ENCODE measurements around the gene PPP3CA. TPM values are rescaled to one million over a fixed set of nuclear protein-coding genes. Genes with fewer than 3 reads are reported as not detected.

Gene PPP3CA
- total RNA-seq, 6 experiments from 2014 or later = 12.1 to 14.5 (median 13.1) TPM

DNA sequence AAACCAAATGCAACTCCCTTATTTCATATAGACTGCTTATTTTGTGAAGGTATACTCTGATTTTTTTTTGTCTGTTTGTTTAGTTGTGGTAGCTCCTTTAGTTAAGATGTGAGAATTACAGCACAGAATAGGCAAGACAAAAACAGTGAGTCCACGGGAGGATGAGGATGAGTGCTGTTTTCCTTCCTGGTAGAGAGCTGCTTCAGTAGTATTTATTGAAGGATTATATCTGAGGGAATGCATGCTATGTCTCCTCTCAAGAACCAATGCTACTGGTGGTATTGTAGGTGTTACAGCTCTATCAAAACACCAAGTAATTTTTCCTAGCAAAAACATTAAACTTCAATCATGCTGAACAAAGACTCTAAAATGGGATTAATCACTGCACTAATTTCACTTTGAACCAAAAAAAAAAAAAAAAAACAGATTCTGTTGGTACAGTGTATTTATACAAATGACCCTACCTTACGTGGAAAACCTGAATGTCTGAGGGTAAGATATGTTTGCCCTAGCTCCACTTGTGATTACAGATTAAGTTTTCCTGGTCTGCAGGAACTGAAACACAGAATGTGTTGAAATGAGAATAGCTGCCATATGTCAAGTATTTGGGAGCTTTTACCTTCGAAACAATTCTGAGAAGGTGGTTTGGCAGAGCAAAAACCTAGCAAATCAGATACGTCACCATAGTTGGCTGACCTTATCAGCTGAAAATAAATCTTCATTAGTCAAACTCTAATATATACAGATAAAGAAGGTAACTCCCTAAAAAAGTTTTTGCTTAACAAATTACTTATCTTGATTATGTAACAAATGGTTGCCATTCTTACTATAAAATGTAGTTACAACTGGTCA is 40.3 kb downstream of the PPP3CA start:
- DNase-seq (no peak), ATAC-seq (no peak)
- Histone ChIP-seq H3K4me3 (no peak overlapping the region), H3K27me3 (no peaks in the 10 kb centered on the region), H3K27ac (no peak overlapping the region), H3K9me3 (no peaks in the 10 kb centered on the region), H3K36me3 (no peaks in the 10 kb centered on the region), H3K4me1 (no peaks in the 10 kb centered on the region)
- TF ChIP-seq, protein P1, sequence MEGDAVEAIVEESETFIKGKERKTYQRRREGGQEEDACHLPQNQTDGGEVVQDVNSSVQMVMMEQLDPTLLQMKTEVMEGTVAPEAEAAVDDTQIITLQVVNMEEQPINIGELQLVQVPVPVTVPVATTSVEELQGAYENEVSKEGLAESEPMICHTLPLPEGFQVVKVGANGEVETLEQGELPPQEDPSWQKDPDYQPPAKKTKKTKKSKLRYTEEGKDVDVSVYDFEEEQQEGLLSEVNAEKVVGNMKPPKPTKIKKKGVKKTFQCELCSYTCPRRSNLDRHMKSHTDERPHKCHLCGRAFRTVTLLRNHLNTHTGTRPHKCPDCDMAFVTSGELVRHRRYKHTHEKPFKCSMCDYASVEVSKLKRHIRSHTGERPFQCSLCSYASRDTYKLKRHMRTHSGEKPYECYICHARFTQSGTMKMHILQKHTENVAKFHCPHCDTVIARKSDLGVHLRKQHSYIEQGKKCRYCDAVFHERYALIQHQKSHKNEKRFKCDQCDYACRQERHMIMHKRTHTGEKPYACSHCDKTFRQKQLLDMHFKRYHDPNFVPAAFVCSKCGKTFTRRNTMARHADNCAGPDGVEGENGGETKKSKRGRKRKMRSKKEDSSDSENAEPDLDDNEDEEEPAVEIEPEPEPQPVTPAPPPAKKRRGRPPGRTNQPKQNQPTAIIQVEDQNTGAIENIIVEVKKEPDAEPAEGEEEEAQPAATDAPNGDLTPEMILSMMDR (IDR thresholded peaks at IDR 0.05) = no peak
- no peak for TF ChIP-seq POLR2A (IDR thresholded peaks at IDR 0.05)
- intact Hi-C loops (cut with DNase I) = no loop called here
- WGBS (ENCODE audit: insufficient coverage, low coverage, low lambda C conversion rate, missing lambda C conversion rate) = 75% methylated on average over 4 of the region's 4 CpGs

DNA sequence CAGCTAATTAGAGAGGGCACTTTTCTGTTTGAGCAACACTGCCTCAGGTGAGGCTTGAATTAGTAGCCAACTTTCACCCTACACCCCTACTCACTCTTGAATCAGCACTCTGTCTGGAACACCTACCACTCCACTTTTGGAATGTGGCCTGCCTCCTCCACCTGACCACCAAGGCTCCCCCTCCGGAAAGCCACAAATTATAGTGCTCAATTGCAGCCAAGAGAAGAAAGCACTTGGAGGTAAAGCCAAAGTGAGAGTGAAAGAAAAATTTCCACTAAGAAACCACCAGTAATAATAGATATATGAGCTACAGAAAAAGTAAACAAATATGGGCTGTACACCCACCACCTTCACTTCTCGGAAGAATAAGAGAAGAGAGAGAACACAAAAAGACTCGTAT is 41.1 kb downstream of the PPP3CA start:
- Histone ChIP-seq H3K27ac (no peak overlapping the region), H3K4me1 (no peaks in the 10 kb centered on the region), H3K9me3 (no peaks in the 10 kb centered on the region), H3K27me3 (no peaks in the 10 kb centered on the region), H3K4me3 (no peak overlapping the region), H3K36me3 (no peaks in the 10 kb centered on the region)
- no peak for TF ChIP-seq POLR2A (IDR thresholded peaks at IDR 0.05)
- TF ChIP-seq, protein P1 (IDR thresholded peaks at IDR 0.05) = no peak
- intact Hi-C loops (cut with DNase I) = no loop called here
- DNase-seq (no peak), ATAC-seq (no peak)
- WGBS (ENCODE audit: insufficient coverage, low coverage, low lambda C conversion rate, missing lambda C conversion rate) = 62% methylated on average over 3 of the region's 3 CpGs

DNA sequence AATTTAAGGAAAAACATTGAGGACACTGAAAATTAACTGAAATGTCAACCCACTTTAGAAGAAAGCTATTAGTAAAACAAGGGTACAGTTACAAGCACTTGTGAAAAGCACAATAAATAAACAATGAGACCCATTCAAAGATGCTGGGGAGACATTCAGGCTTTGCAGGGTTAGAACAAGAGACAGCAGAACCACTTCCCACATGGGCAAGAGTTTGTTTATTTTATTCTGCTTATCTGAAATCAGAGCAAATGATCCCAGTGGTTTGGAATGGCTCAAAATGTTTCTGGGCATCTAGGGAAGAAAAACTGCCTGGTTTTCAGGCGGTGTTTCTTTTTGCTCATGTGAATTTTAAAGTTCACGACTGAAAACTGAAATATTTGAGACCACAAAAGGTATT is 42.4 kb downstream of the PPP3CA start:
- ATAC-seq (peak in 1 of 4 donors; percentile 67), DNase-seq (no peak)
- no peak for TF ChIP-seq POLR2A (IDR thresholded peaks at IDR 0.05)
- TF ChIP-seq, protein P1 (IDR thresholded peaks at IDR 0.05) = no peak
- 75% methylated on average over 2 of the region's 2 CpGs for WGBS (ENCODE audit: insufficient coverage, low coverage, low lambda C conversion rate, missing lambda C conversion rate)
- no peaks in the 10 kb centered on the region for H3K4me1 ChIP-seq
- intact Hi-C loops (cut with DNase I) = no loop called here
- H3K4me3 ChIP-seq = no peak overlapping the region
- H3K9me3 ChIP-seq = no peaks in the 10 kb centered on the region
- H3K27me3 ChIP-seq = no peaks in the 10 kb centered on the region
- no peak overlapping the region for H3K27ac ChIP-seq
- H3K36me3 ChIP-seq = no peaks in the 10 kb centered on the region

DNA sequence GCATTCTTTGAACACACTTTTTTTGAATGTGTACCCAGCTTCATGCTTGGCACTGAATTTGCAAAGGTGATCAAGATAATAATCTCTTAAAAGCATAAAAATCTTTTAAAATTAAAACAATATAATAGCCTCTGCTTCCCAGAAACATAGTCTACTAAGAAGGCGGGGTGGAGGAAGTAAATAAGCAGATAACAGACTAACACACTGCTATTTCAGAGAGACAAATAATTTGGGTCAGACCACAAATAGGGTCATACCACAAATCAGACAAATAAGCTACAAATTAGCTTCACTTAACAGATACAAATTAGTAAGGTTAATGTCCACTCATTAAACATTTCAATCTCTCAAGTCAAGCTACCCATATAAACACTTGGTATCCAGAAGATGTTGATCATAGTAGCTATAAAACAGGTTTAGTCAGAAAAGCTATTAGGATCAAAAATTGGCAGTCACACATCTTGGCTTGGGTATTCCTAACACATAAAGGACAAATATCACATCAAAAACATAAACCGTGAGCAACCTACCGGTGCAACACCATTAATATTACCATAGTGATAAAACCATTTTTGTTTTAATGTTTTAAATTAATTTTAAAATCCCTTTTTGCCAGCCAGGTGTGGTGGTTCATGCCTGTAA is 47.3 kb downstream of the PPP3CA start:
- no peak for TF ChIP-seq POLR2A (IDR thresholded peaks at IDR 0.05)
- TF ChIP-seq, protein P1 (IDR thresholded peaks at IDR 0.05) = no peak
- DNase-seq (no peak), ATAC-seq (no peak)
- no peaks in the 10 kb centered on the region for H3K9me3 ChIP-seq
- H3K27ac ChIP-seq = no peak overlapping the region
- H3K4me1 ChIP-seq = no peaks in the 10 kb centered on the region
- intact Hi-C loops (cut with DNase I) = no loop called here
- WGBS (ENCODE audit: insufficient coverage, low coverage, low lambda C conversion rate, missing lambda C conversion rate) = 65% methylated on average over 3 of the region's 3 CpGs
- H3K4me3 ChIP-seq = no peak overlapping the region
- H3K36me3 ChIP-seq = no peaks in the 10 kb centered on the region
- H3K27me3 ChIP-seq = no peaks in the 10 kb centered on the region

Data from right lobe of liver (tissue), 6 donors.